Suppressor macrophage (primary cell): Measurements from ENCODE around the gene OLFML1.

Source experiments
- DNase-seq, 4 experiments: peaks; one replicate each; pipeline ENCODE4 v3.0.0-alpha.2; 2020 to 2022

The OLFML1 gene

GRCh38 chr11:7532405-7533145 lies 47.3 kb downstream of the OLFML1 start:
- DNase-seq, result no peak

GRCh38 chr11:7533199-7534041 lies 48.1 kb downstream of the OLFML1 start:
- no peak for DNase-seq

GRCh38 chr11:7534042-7534378 lies 48.7 kb downstream of the OLFML1 start:
- no peak for DNase-seq

GRCh38 chr11:7536100-7536499 lies 50.8 kb downstream of the OLFML1 start:
- DNase-seq, result peak; percentile 34 to 62 (median 44)

- DNase-seq, result no peak
These were observed 52.0 kb downstream of the OLFML1 start for GRCh38 chr11:7537265-7537664.

GRCh38 chr11:7538031-7538430 lies 52.7 kb downstream of the OLFML1 start:
- DNase-seq, result peak in 2 of 4 experiments; percentile 13 to 17

- DNase-seq, result no peak
These were observed 53.5 kb downstream of the OLFML1 start for GRCh38 chr11:7538466-7539454.

DNA sequence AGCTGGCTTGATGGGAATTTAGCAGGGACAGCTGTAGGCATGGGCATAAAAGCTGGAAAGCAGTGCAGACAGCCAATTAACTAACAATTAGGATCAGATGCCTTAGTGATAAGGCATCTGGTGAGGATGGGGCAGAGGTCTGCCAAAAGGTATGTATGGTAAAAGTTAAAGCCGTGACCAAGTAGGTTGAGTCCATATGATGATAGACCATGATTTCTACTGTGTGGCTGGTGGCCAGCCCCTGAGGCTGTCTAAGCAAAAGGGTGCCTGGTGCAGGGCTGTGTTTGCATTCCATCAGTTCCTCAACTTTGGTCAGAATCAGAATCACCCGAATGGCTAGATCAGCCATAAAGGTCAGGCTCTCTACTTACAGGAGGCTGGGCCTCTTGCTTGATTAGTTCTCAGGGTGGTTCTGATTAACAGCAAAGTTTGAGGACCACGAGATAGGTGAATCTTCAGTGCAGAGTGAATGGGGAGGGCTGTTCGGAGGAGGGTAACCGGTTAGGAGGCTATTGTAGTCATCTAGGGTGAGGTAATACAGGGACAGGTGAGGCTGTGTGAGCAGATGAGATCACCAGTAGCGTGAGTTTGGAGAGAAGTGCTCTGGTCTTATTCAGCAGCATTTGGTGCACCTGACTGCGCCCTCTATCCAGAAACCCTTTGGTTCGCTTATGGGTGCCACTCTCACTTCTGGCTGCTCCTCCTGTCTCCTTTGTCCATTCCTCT lies 55.7 kb downstream of the OLFML1 start:
- no peak for DNase-seq

GRCh38 chr11:7543302-7543701 lies 58.0 kb downstream of the OLFML1 start:
- no peak for DNase-seq

GRCh38 chr11:7544021-7544420 lies 58.7 kb downstream of the OLFML1 start:
- no peak for DNase-seq

DNA sequence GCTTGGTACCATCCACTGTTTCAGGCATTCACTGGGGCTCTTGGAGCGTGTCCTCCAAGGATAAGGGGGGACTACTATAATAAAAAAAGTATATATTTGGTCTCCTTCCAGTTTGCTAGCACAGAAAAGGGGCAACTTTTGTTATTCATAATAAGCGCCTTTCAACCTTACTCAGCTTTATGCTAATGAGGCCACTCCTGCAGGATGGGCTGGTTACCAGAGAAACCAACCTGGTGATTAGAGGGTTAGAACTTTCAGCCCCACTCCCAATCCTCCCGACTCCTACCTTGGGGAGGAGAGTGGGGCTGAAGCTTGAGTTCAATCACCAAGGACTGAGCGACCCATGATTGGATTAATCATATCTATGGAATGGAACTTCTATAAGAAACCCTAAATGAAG lies 60.3 kb downstream of the OLFML1 start:
- DNase-seq, result no peak

DNA sequence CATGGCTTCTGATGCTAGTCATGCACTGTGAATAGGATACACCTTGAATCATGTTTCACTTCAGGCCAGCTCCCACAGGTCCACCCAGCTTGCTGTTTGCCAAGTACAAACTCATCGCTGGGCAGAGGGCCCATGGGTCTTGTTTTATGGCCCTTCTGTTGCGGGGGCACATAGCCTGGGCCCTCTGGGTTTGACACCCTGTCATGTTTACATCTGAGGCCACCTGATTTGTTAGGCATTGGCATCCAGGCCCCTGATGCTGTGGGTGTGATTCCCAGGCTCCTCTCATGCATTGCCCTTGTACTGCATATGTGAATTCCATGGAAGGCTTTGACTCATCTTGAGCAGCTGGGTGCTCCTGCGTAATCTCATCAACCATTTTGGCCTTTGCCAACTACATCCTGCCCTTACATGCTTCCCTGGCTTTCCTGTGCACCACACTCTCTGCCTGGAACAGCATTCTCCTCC lies 61.1 kb downstream of the OLFML1 start:
- no peak for DNase-seq

DNA sequence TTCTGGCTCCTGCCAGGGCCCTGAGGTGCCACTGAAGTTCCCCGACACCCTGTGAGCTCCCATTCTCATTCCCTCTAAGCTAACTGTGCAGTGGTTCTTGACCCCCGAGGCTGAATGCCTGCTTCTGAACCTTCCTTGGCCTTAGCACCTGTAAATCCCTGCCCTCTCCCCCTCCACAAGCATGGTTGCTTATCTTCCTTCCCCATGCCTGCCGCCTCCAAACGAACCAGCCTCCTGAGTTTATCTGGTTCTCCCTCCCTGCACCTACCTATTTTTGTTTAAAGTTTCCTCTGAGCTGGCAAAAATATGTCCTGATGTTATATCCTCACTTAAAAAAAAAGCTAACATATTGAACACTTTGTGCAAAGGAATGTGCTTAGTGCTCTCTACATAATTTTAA lies 62.4 kb downstream of the OLFML1 start:
- no peak for DNase-seq

DNA sequence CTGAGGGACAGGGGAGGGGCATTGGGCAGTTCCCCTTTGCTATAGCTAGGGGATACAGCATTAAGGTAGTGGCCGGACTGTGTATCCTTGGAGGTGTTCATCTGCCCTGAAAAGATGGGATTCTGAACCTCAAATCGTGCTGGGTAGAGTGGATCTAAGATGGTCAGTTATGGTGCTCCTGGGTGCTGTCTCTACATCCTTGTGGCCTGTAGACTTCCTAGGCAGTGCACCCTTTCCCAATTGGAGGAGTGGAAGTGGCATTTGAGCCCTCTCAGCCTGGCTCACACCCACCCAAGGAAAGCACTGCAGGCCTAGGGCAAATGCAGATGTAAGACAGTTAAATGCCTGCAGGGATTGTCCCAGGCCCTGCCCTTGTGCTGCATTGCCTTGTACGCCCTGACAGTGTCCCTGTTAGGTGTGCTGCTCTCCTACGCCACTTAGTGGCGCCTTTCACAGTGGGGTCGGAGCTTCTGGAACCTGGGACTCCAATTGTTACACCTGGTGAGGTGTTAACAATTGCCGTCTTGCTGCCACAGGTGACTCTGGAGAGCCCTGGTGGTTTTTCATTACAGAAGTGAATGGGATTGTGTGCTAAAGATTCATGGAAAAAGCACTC lies 63.5 kb downstream of the OLFML1 start:
- DNase-seq, result peak in 3 of 4 experiments; percentile 5 to 34 (median 18)

GRCh38 chr11:7549681-7550080 lies 64.4 kb downstream of the OLFML1 start:
- DNase-seq, result no peak

DNA sequence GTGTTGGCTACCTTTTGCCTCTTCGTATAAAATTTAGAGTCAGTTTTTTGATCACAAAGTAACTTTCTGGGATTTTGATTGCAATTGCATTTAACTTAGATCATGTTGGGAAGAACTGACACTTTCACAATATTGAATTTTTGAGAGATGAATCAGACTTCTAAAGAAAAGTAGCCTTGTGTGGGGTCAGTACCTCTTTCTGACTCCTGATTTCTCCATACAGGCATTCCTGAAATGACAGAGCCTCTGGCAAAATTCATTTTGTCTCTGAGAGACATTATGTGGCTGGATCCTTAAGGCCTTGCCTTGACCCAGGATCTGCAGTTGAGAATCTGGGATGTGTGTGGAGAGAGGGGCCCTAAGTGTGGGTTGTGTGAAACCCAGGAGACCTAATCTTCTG lies 66.3 kb downstream of the OLFML1 start:
- DNase-seq, result no peak

- DNase-seq, result no peak
These were observed 67.4 kb downstream of the OLFML1 start for GRCh38 chr11:7552666-7553065.

DNA sequence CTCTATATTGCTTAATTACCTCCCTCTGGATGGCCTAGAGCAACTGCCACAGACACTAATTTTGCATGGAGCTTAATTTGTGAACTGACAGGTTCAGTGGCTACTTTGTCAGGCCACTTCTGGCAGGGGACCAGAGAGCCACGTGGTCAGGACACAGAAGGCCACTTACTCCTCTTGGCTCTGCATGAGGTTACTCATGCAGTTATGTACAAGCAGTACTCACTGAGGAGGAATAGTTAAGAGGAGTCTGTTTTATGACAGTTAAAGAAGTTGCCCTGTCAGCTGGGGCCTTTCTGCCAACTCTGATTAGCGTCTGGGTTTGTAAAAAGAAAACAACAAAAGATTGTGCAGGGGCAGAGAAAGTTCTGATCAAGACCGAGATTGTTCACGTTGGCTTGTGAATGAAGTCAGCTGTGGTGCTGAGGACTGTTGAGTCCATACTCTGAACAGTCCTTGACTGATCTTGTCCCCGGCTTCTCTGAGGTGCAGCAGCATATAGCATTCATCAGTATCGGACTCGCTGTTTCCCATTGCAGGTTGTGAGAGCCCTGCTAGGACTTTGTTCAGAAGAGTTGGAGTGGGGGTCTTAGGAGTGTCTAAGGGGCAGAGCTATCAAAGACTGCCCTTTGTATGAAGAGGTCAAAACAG lies 69.9 kb downstream of the OLFML1 start:
- no peak for DNase-seq

- no peak for DNase-seq
These were observed 72.7 kb downstream of the OLFML1 start for GRCh38 chr11:7558046-7558445.

GRCh38 chr11:7559398-7560283 lies 74.3 kb downstream of the OLFML1 start:
- no peak for DNase-seq
